SHP77 treated with DMSO at 0.1 percent for 48 hours (cell line): ENCODE results near the gene HRAS.
"Not testable (repeated sequence)": the region's sequence is repeated elsewhere in the genome, so short reads cannot be mapped to it uniquely, and the experiment has no call there.

Source experiments
- DNase-seq: peaks from one replicate; lab custom pipeline; 2025; lab: John Stamatoyannopoulos, UW

The HRAS gene

DNA sequence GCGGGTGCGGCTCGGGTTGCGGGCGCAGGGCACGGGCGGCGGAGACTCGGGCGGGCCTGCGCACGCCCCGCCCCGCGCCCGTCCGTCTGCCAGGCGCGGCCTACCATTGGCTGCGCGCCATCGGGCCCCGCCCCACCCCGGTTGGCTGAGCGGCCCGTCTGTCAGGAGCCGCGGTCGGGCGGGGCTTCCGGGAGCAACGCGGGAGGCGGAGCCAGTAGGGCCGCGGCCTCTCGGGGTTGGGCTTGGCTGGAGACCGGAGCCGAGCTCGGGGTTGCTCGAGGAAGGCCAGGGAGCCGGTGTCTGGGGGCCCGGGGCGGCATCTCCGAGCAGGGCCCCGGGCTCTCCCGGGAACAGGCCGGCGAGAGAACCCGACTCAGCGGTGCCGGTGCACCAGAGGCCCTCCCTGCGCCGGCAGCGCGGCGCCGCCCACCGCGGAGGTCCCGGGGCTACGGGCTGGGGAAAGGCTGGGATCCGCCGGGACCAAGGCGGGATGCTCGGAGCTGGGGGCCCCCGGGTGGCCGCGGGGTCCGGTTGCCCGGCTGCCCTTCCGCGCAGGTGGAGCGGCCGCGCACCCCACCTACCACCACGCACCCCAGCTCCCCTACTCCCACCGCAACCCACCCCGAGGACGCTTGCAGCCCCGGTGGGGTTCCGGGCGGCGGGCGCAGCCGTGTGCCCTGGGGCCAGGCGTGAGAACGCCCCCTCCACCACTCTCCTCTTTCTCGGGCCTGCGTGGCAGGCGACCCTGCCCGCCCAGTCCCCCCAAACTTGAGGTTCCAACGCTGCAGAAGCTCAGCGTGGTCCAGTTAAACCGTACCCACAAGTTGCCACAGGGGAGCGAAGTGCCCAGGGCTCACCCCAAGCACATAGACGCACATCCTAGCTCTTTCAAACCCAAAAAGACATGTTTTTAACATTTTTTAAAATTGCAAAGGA is at the start of gene HRAS:
TSS of gene HRAS (minus strand) at position 58 of the 936 bp plus-strand sequence.
- peak; percentile 25 for DNase-seq

DNA sequence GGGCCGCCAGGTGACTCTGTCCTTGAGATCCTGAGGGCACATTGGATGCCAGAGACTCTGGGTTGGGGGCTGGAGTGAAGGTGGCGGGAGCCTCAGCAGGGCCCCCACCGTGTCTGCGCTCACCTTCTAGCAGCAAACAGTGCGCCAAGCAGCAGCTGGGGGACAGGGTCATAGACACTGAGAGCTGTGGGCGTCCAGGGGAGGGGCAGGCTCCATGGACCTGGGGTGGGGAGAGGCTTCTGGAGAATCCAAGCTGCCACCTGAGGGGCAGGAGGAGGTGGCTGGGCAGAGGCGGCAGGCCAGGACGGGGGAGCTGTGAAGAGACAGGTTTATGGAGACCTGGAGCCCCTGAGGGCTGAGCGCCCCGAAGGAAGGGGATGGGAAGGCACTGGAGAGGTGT is 48.9 kb upstream of the HRAS start:
- no peak for DNase-seq

DNA sequence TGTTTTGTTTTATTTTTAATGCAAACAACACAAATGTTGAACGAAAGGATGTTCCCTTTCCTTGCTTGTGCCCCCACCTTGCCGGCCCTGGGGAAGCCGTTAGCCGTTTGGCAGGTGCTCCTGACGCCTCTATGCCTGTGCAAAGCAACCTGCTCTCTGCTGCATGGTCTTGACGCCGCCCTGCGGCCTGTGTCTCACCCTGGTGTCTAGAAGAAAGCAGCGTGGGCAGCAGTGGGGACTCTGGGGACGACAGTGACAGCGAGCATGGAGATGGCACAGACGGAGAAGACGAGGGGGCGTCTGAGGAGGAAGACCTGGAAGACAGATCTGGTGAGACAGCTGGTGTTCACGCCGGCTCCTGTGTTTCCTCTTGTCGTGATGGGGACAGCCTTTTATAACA is 46.4 kb upstream of the HRAS start:
- no peak for DNase-seq

DNA sequence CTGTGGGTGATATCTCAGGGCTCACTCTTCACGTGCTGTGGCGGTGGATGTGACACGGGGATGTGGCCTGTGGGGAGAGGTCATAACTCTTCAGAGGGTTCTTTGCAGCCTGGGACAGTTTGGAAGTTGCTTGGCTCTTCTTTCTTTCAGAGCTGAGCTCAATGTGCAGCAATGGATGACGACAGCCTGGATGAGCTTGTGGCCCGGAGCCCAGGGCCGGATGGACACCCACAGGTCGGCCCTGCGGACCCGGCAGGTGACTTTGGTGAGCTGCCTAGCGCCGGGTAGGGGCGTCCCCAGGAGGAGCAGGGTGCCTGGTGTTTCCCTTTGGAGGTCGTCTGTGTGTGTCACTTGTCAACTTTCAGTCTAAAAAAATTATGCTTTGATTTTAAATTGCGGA is 46.0 kb upstream of the HRAS start:
- no peak for DNase-seq

DNA sequence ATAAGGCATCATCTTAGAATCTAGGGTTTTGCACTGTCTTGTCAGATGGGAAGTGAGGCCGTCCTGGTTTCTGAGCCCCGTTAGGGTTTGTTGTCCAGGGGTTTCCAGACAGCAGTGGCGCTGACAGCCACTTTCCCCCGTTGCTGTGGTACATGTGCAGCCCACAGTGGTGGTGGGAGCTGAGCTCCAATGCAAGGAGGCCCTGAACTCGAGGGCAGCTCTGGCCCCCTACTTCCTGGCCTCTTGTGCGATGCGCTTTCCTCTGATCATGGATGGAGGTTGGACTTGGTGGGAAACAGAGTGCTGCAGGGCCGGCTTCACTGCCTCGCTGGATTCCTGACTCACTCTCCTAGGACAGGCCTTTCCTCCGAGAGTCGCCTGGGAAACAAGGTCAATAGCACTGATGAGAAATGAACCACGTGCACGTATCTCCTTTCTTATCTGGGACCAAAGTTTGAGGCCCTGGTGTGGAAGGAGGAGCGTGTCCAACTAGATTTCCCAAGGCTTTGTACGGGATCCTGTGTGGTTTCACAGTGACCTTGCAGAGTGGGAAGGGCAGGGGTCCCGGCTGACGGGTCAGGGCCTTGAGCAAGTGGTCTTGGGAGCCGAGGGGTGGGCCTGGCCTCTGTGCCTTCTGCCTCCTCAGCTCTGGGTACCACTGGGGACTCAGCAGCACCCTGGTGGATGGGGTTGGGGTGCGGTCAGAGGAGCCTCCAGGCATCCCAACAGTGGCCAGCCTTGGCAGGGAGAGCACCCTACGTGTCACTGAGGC is 44.6 kb upstream of the HRAS start:
- no peak for DNase-seq

DNA sequence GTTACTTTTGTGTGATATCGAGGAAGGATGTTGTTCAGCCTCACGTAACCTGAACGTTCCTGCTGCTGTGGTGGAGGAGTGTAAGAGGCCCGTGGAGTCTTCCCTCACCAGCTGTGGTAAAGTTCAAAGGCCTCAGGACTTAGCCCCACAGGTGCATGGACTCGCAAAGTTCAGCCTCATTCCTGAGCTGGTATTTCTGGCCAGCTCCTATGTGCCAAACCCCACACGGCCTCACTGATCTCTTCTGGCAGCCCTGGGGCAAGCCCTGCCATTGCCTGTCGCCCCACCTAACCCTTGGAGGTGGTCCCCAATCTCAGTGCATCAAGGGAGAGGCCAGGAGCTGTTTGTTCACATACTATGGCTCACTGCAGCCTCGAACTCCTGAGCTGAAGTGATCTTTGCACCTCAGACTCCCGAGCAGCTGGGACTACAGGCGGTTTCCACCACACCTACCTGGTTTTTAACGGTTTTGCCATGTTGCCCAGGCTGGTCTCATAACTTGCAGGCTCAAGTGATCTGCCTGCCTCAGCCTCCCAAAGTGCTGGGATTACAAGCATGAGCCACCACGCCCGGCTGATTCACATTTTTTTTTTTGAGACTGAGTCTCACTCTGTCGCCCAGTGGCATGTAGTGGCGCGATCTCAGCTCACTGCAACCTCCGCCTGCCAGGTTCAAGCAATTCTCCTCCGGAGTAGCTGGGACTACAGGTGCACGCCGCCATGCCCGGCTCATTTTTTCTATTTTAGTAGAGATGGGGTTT is 43.1 kb upstream of the HRAS start:
- DNase-seq: no peak

DNA sequence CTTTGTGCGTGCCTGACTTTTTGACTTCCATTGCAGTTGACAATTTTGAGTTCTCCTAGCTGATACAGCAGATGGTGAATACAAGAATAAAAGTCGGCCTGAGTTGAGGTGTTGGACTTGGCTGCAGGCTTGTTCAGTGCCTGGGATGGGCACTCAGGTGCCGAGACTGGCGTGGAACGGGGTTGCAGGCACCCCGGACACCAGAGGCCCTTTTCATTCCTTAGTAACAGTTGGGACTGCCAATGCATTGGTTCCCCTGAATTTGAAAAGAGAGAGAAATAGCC is 42.2 kb upstream of the HRAS start:
- no peak for DNase-seq

DNA sequence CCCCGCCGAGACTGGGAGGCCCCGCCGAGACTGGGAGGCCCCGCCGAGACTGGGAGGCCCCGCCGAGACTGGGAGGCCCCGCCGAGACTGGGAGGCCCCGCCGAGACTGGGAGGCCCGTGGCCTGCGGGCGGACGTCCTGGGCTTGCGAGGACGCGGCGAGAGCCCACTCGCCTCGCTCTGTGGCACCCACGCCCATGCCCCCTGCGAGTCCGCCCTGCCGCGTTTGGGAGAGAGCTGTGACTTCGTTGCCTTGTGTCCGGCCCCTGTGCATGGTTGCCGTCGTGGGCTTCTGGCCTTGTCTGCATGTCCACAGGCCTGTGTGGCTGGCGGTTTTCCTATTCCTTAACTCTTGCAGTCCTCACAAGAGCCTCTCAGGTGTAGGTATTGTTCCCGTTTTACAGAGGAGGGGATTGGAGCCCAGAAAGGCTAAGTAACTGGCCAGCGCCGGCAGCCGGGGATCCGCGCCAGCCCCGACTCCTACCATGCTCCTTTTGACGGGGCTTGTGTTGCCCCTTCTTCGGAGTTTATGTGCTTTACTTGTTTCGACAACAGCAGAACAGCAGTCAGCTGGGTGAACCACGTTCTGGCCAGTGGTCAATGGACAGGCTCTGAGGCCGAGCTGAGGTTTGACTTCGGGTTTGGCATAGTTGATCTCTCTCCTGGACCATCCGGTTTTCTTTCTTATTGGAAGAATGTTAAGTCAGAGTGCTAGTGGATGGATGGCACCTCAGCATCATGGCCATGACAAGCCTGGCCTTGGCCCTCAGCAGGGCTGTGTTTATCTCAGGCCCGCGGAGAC is 41.6 kb upstream of the HRAS start:
- DNase-seq: no peak

DNA sequence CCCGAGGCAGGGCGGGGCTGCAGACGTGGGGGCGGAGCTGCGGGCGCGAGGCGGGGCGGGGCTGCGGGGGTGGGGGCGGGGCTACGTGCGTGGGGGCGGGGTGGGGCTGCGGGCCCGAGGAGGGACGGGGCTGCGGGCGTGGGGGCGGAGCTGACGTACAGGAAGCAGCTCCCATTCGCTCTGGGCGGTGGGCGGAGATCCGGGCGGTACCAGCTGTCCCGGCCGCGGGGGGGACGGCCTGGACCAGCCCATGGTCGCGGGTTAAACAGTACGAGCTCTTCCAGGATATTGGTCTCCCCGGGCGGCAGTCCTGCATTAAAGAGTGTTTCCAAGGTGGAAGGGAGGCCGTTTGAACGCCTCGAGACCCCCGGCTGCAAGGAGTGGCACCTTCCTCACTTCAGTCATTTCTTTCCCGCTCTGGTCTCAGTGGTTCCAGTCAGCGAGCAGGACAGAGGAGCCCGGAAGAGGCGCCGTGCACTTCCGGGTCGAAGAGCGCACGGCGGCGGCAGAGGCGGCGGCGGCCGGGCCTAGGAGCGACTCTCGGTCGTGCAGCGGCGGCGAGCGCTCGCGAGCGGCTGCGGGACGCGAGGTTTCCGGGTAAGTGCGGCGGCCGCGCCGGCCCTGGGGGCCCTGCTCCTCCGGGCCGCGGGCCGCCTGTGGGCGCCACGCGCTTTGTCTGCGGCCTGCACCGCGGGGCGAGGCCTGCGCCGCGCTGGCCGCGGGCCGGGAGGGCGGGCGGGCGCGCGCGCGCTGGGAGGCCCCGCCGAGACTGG is 40.8 kb upstream of the HRAS start, which contains the start of gene PHRF1:
TSS of gene PHRF1 (plus strand) at position 475 of the 773 bp plus-strand sequence. CDS start 5,043 bp downstream, outside the sequence.
- DNase-seq: peak; percentile 66

DNA sequence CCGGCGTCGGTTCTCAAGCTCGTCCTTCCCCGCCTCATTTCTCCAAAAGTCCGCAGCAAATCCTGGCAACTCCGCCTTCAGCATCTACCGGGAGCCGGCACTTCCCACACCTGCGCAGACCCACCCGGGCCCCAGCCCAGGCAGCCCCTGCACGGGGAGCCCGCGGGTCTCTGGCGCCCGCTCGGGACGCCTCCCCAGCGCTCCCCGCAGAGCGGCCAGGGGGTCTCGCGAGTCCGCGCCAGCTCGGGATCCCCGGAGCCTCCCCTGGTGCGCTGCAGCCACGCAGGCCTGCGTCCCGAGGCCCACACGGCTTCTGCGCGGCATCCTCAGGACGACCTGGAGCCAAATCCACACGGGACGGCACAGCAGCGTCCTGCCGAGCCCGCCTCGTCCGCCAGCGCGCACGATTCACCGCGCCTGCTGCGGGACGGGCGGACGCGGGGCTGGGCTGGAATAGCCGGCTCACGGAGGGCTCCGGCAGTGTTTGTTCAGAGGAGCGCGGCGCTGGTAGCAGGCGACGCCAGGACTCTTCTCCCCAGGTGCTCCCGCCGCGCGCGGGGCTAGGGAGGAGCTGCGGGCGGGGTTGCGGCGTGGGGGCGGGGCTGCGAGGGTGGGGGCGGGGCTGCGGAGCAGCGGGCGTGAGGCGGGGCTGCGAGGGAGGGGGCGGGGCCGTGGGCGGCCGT is 40.1 kb upstream of the HRAS start:
- DNase-seq: no peak

DNA sequence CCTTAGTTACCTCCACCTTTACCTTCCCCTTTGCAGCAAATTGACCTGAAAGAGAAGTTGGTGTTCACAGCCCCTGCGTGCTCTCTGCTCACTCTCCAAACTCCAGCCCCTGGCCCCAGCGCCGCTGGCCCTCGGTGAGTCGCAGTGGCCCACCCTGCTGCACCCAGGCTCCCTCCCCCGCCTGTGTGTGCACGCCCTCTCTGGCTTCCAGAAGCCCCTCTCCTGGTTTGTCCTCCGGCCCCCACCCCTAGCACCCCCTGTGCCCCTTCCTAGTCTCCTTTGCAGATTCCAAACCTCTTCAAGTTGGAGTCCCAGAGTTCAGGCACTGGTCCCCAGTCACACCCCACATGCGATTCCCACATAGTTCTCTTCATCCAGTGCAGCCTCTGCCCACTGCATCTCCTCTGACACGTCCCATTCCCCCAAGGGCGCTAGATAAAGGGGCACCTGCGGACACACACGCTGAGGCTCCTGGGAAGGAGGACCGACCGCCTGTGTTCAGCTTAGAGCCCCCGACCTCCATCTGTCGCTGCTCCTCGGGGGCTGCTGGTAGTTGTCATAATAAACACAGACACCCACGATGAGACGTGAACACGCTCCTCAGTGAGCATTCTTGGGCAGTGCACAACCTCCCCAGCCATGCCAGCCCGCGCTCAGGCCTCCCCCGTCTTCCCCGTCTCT is 39.4 kb upstream of the HRAS start:
- DNase-seq: no peak

DNA sequence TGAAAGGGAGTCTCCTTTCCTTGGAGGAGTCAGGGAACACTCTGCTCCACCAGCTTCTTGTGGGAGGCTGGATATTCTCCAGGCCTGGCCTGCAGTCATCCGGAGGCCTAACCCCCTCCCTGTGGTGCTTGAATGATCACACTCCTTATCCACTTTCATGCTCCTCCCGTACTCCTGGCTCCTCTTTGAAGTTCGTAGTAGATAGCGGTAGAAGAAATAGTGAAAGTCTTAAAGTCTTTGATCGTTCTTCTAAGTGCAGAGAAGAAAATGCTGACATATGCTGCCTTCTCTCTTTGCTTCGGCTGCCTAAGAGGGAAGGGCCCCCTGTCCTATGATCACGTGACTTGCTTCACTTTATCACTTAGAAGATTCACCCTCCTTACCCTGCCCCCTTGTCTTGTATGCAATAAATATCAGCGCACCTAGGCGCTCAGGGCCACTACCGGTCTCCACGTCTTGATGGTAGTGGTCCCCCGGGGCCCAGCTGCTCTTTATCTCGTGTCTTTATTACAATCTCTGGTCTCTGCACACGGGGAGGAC is 38.7 kb upstream of the HRAS start:
- DNase-seq: not testable (repeated sequence)

DNA sequence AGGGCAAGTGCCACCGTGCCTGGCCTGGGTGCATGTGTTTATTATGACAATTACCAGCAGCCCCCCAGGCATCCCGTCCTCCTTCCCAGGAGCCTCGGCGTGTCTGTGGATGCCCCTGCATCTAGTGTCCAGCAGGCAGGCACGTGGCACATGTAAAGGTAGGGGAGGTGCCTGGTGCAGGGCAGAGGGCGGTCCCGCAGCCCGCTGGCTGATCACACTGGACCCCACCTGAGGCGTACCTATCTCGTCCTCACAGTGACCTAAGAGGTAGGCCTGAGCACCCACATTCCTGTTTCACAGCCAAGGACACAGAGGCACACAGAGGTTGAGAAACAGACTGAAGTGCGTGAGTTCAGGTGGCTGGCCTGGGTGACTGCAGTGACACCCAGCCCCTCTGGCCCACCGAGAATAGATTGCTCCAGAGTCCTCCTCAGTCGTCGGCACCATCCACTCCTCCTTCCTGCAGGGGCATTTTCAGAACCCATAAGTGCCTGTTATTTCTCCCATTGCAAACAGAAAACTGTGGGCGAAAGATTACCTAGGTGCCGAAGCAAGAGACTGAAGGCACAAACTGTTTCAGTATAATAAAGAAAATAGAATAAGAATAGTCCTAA is 37.9 kb upstream of the HRAS start:
- no peak for DNase-seq

DNA sequence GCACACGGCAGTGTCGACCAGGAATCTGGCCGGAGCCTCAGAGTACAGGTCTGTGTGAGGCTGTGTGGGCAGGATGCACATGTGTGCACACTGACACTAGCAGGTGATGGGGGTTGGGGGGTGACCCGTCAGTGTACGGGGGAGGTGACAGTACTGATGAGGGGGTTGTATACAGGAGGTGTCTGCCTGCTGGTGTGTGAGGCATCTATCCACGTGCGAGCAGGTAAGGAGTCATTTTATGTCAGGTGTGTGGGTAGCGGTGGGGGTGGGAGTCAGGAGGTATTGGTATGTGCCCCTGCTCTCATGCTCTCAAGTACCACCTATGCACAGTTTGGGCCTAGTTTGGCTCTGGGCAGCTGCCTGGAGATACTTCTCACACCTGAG is 36.4 kb upstream of the HRAS start:
- DNase-seq: no peak

DNA sequence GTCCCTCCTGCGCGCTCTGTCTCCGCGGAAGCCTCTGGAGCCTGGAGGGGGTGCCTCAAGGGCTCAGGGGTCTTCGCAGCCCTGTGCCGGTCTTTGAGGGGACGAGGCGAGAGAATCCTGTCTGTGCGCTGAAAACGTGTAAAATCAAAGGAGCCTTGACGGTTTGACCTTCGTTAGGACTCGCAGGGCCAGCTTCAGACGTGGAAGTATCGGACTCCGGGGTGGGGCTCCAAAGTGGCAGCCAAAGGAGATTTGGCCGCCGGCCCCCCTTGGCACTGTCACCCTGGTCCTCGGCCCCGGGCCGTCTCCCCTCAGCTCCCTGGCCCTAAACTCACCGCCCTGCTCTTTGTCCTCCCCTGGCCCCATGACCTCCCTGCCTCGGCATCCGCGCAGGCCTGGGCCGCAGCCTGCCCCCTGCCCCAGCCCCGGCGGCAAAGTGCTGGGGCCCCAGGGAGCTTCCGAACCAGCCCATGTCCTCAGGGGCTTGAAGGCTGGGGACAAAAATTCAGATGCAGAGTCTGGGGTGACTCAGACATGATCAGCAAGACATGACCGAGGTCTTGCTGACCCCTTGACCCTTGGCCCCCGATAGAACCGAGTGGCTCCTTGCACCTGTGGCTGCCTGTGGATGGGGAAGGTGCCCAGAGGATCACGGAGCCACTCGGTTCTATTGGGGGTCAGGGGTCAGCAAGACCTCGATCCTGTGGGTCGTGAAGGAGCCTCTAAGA is 33.9 kb upstream of the HRAS start:
- no peak for DNase-seq

DNA sequence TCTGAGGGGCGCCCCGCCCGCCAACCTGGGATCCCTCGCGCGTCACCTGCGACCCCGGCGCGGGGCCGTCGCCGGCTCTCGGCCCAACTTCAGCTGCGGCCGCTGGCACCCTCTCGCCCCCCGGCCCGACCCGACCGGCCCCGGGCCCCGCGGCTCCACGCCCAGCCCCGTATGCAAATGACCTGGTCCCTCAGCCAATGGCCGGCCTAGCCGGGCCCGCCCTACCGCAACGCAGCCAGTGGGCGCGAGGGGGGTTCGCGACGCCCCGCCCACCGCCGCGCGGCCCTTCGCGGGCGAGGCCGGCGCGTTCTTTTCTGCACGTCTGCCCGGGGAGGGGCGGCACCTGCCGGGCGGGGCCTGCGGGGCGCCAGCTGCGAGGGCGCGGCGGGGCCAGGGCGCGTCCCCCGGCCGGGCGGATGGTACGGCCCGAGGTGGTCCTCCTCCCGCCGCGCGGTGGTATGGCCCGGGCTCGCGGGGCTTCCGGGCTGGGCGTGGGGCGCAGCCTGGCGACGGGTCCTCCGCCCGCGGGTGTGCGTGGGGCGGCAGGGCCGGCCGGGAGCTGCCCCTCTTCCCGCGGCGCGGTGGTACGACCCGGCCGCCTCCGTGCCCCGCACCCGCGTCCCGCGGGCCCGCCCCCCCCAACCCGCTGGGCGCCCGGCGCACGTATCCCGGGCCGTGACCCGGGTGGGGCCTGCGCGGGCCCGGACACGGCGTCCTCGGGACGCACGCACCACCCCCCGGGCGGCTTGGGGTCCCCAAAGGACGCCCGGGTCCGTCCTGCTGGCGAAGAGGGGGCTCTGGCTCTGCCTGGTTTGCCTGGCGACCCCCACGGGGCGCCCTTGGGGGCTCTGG is 33.2 kb upstream of the HRAS start:
- DNase-seq: peak; percentile 31

DNA sequence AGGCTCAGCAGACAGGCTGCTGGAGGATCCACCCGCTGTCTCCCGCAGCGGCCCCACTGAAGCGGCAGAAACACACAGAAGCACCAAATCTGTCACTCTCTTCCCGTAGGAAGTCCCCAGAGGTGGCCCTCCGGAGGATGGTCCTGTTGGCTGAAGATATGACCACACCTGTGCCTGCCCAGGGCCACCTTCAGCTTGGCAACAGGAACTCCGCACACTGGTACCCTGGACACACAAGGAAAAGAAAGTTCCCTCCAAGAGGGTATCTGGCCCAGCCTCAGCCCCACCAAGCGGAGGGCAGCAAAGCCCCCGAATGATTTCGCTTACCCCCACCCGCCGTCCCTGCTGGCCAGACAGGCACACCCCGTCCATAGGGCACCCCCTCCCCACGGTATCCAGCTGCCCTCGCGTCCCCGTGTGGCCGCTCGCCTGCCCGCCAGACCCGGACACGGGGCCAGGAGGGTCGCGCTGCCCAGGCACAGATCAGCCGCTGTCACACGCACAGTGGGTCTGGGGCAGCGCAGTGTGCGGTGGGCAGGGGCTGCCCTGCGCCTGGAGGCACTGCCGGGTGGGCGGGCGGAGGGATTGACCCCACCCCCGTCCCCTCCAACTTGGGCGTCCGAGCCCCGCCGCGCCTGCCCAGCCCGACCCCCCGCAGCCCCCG is 32.4 kb upstream of the HRAS start:
- DNase-seq: no peak
